GM12891 (cell line): Measurements from ENCODE around the gene C2CD4C.

Source experiments
- POLR2A ChIP-seq: IDR thresholded peaks from 2 replicates; pipeline ENCODE4 v1.6.1; 2011; ENCODE audit warnings: low read depth, low read length, control low read depth
- POLR2AphosphoS5 ChIP-seq: IDR thresholded peaks from 2 replicates; pipeline ENCODE4 v1.6.1; 2011; ENCODE audit warnings: low read depth, low read length, control low read depth

DNA sequence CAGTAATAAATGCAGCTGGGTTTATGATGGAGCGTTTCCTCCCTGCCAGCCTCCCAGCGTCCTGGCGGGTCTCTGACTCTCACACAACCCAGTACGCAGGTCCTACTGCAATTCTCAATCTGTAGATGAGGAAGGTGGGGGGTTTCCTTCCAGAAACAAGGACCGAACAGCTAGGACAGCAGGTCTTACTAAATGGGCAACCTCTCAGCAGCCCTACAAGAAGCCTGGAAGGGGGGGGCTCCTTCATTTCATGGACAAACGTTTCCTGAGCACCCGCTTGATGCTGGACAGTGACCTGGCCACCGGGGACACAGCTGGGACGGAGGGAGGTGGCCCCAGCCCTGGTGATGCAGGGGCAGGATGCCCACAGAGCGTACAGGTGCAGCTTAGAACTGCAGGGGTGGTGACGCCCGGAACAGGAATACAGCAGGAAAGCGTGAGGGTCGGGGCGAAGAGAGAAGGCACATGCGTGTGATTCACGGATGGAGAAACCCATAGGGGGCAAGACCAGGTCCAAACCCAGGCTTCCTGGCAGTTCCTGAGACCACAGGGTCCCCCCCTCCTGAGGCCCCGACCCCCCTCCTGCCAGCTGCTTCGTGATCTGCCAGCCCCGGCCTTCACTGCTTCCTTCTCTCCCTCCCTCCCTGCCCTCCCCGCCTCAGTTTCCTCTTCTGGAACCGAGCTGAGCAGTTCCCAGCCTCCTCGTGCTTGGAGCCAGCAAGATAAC lies 732 bp upstream of the C2CD4C start:
- TF ChIP-seq POLR2A (no peak), POLR2AphosphoS5 (no peak)
